ENCODE measurements around the gene SIGLEC14.

The SIGLEC14 gene

GRCh38 chr19:51627491-51628138 lies 19.0 kb downstream of the SIGLEC14 start:
- Histone ChIP-seq H3K4me3 (IDR thresholded peaks at IDR 0.05; ENCODE audit: insufficient read depth, low read depth, low read length) (no peak overlapping the region), H3K9ac (no peak overlapping the region), H3K36me3 (ENCODE audit: insufficient read depth) (no peaks in the 10 kb centered on the region), H4K20me1 (ENCODE audit: insufficient read depth) (no peaks in the 10 kb centered on the region), H3K79me2 (ENCODE audit: insufficient read depth, low read depth) (no peaks in the 10 kb centered on the region), H3K4me2 (no peak overlapping the region), H2AFZ (ENCODE audit: low read depth) (no peak overlapping the region), H3K4me1 (ENCODE audit: low read depth, poor library complexity, severe bottlenecking) (no peaks in the 10 kb centered on the region), H3K27ac (no peak overlapping the region), H3K27me3 (ENCODE audit: insufficient read depth, low read depth) (no peaks in the 10 kb centered on the region; the same call in 1 of the 2 replicates)
- TF ChIP-seq CTCF (conservative IDR thresholded peaks at IDR 0.05; ENCODE audit: low read depth, low read length): no peak

GRCh38 chr19:51626675-51627074 lies 19.9 kb downstream of the SIGLEC14 start:
- no peak overlapping the region for H2AFZ ChIP-seq (ENCODE audit: low read depth)
- H3K36me3 ChIP-seq (ENCODE audit: insufficient read depth): no peaks in the 10 kb centered on the region
- H3K27ac ChIP-seq: no peak overlapping the region
- H3K27me3 ChIP-seq (ENCODE audit: insufficient read depth, low read depth): no peaks in the 10 kb centered on the region; the same call in 1 of the 2 replicates
- H4K20me1 ChIP-seq (ENCODE audit: insufficient read depth): no peaks in the 10 kb centered on the region
- H3K4me3 ChIP-seq (IDR thresholded peaks at IDR 0.05; ENCODE audit: insufficient read depth, low read depth, low read length): no peak overlapping the region
- no peaks in the 10 kb centered on the region for H3K79me2 ChIP-seq (ENCODE audit: insufficient read depth, low read depth)
- no peaks in the 10 kb centered on the region for H3K4me1 ChIP-seq (ENCODE audit: low read depth, poor library complexity, severe bottlenecking)
- H3K4me2 ChIP-seq: no peak overlapping the region
- TF ChIP-seq CTCF (conservative IDR thresholded peaks at IDR 0.05; ENCODE audit: low read depth, low read length): no peak
- no peak overlapping the region for H3K9ac ChIP-seq

GRCh38 chr19:51621178-51621577 lies 25.4 kb downstream of the SIGLEC14 start:
- Histone ChIP-seq H3K9ac (no peak overlapping the region), H3K27ac (no peak overlapping the region), H3K27me3 (ENCODE audit: insufficient read depth, low read depth) (no peaks in the 10 kb centered on the region), H4K20me1 (ENCODE audit: insufficient read depth) (no peaks in the 10 kb centered on the region), H3K4me3 (IDR thresholded peaks at IDR 0.05; ENCODE audit: insufficient read depth, low read depth, low read length) (no peak overlapping the region), H2AFZ (ENCODE audit: low read depth) (no peak overlapping the region), H3K36me3 (ENCODE audit: insufficient read depth) (no peaks in the 10 kb centered on the region), H3K4me1 (ENCODE audit: low read depth, poor library complexity, severe bottlenecking) (no peaks in the 10 kb centered on the region), H3K4me2 (no peak overlapping the region), H3K79me2 (ENCODE audit: insufficient read depth, low read depth) (no peaks in the 10 kb centered on the region)
- TF ChIP-seq CTCF (conservative IDR thresholded peaks at IDR 0.05; ENCODE audit: low read depth, low read length): no peak

GRCh38 chr19:51615991-51616390 lies 30.6 kb downstream of the SIGLEC14 start:
- H3K27ac ChIP-seq: no peak overlapping the region

More at GRCh38 chr19:51615991-51616390, 30.6 kb downstream of the SIGLEC14 start:
- no peak for TF ChIP-seq CTCF (conservative IDR thresholded peaks at IDR 0.05; ENCODE audit: low read depth, low read length)
- Histone ChIP-seq H2AFZ (ENCODE audit: low read depth) (no peak overlapping the region), H3K4me2 (no peak overlapping the region), H3K27me3 (ENCODE audit: insufficient read depth, low read depth) (0 out of 2 replicates have a peak, but pooled peaks cover 4% of the 10 kb centered on the region), H3K9ac (no peak overlapping the region), H3K36me3 (ENCODE audit: insufficient read depth) (no peaks in the 10 kb centered on the region), H3K4me1 (ENCODE audit: low read depth, poor library complexity, severe bottlenecking) (no peaks in the 10 kb centered on the region), H3K4me3 (IDR thresholded peaks at IDR 0.05; ENCODE audit: insufficient read depth, low read depth, low read length) (no peak overlapping the region), H4K20me1 (ENCODE audit: insufficient read depth) (no peaks in the 10 kb centered on the region), H3K79me2 (ENCODE audit: insufficient read depth, low read depth) (no peaks in the 10 kb centered on the region)
